ENCODE results near the gene SYNE1. TPM values are rescaled to one million over a fixed set of nuclear protein-coding genes. Genes with fewer than 3 reads are reported as not detected.

Gene SYNE1
- total RNA-seq, 1 donor from 2014 or later, result 17.4 TPM

DNA sequence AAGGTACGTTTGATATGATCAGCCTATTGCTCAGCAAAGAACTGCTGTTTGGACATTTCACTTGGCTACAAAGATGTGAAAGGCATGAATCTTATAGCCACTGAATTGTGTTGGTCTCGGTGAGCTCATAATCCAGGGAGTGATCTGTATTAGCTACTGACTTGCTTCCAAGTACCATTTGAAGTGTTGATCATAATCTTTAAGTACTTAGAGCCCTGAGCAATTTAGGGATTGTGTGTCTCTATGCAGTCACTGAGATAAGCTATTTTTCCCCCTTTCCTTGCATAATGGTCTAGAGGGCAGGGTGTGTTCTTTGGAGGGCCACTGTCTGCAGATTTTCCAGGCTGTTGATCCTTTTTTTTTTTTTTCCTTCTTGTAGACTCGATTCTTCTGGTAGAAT lies 436.0 kb downstream of the SYNE1 start:
- TF ChIP-seq, protein P1, sequence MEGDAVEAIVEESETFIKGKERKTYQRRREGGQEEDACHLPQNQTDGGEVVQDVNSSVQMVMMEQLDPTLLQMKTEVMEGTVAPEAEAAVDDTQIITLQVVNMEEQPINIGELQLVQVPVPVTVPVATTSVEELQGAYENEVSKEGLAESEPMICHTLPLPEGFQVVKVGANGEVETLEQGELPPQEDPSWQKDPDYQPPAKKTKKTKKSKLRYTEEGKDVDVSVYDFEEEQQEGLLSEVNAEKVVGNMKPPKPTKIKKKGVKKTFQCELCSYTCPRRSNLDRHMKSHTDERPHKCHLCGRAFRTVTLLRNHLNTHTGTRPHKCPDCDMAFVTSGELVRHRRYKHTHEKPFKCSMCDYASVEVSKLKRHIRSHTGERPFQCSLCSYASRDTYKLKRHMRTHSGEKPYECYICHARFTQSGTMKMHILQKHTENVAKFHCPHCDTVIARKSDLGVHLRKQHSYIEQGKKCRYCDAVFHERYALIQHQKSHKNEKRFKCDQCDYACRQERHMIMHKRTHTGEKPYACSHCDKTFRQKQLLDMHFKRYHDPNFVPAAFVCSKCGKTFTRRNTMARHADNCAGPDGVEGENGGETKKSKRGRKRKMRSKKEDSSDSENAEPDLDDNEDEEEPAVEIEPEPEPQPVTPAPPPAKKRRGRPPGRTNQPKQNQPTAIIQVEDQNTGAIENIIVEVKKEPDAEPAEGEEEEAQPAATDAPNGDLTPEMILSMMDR (conservative IDR thresholded peaks at IDR 0.05; ENCODE audit: low read depth, low read length), result no peak
- no peak for DNase-seq (ENCODE audit: low read depth)
- no peak overlapping the region for H3K4me3 ChIP-seq (ENCODE audit: low read depth, low read length)

DNA sequence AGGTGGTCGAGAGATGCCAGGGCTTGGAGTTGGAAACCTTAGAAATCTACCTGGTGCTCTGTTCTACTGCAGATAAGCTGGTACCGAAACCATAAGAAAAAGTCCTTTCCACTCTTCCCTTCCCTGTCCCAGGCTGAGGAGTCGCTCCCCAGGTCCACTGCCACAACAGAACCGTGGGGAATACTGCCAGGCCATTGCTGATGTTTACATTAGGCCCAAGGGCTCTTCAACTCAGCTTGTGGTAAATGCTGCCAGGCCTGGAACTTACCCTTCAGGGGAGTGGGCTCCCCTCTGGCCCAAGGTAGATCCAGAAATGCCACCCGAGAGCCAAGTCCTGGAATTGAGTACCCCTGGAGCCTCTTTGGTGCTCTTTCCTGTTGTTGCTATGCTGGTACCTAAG lies 441.3 kb downstream of the SYNE1 start:
- DNase-seq (ENCODE audit: low read depth), result no peak
- H3K4me3 ChIP-seq (ENCODE audit: low read depth, low read length), result no peak overlapping the region
- TF ChIP-seq, protein P1 (conservative IDR thresholded peaks at IDR 0.05; ENCODE audit: low read depth, low read length), result no peak

DNA sequence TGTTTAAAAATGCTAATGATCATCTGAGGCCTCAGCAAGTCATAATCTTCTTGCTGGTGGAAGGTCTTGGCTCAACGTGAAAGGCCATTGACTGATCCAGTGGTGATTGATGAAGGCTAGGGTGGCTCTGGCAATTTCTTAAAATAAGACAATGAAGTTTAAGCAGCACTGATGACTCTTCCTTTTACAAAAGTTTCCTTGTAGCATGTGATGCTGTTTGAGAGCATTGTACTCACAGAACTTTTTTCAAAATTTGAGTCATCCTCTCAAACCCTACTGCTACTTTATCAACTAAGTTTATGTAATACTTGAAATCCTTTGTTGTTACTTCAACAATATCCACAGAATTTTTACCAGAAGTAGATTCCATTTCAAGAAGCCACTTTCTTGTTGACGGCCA lies 447.4 kb downstream of the SYNE1 start:
- H3K4me3 ChIP-seq (ENCODE audit: low read depth, low read length), result no peak overlapping the region
- TF ChIP-seq, protein P1 (conservative IDR thresholded peaks at IDR 0.05; ENCODE audit: low read depth, low read length), result no peak
- DNase-seq (ENCODE audit: low read depth), result no peak

DNA sequence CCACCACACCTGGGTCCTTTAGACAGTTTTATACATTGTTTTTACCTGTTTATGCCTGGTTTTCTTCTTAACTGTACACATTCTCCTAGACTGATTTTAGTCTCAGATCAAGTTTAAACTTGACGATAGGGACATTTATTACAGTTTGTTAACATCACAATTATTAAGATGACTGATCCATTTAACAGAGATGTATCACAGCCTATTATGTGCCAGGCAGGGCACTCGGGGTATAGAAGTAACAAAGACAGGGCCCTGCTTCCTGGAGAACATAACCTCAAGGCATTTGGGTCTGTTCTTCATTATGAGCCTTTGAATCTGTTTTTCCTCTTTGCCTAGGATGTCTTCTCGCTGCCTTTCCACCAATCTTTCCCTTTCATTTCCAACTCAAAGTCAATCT lies 449.2 kb downstream of the SYNE1 start:
- H3K4me3 ChIP-seq (ENCODE audit: low read depth, low read length), result no peak overlapping the region
- no peak for DNase-seq (ENCODE audit: low read depth)
- TF ChIP-seq, protein P1 (conservative IDR thresholded peaks at IDR 0.05; ENCODE audit: low read depth, low read length), result no peak

DNA sequence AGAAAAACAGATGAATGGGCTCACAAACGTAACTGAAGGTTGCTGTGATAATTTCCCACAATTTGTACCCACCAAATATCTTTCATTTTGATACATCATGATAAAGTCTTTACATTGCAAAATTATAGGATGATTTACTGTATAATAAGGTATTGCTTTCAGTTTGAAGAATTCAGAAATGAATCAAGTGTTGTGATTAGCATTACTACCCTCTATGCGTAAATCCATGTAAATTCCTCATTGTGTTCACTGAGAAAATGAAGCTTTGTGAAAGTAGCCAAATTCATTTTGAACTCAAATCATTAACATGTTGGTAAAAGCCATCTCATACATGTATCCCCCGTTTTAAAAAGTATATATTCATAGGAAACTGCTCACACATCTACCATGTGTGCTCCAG lies 450.3 kb downstream of the SYNE1 start:
- TF ChIP-seq, protein P1 (conservative IDR thresholded peaks at IDR 0.05; ENCODE audit: low read depth, low read length), result no peak
- H3K4me3 ChIP-seq (ENCODE audit: low read depth, low read length), result no peak overlapping the region
- no peak for DNase-seq (ENCODE audit: low read depth)

DNA sequence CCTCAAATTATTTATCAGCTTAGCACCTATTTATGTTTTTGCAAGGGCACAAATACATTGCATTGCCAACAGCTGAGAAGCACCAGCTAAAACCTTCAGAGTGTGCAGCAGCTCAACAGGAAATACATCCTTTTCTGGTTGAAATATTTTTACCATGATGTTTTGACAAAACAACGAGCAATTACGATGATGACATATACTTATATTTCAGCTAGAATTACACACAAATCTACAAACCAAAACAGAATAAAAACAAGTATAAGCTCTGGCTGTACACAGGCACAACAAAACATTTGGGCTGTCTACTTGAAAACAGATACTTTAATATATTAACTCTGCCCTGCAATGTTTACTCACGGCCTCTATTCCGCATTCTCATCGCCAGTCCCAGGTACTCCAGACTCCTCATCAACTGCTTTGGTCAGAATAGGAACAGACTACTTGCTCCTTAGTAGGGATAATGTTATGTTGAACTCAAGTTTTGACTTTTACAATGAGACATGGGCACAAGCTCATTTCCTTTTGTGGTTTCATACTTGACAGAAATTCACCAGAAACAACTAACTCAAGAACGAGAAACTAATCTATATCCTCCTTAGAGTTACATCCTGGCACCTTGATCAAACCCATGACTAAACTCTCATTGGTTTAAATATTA lies 452.1 kb downstream of the SYNE1 start:
- TF ChIP-seq, protein P1 (conservative IDR thresholded peaks at IDR 0.05; ENCODE audit: low read depth, low read length), result no peak
- DNase-seq (ENCODE audit: low read depth), result no peak
- H3K4me3 ChIP-seq (ENCODE audit: low read depth, low read length), result no peak overlapping the region

DNA sequence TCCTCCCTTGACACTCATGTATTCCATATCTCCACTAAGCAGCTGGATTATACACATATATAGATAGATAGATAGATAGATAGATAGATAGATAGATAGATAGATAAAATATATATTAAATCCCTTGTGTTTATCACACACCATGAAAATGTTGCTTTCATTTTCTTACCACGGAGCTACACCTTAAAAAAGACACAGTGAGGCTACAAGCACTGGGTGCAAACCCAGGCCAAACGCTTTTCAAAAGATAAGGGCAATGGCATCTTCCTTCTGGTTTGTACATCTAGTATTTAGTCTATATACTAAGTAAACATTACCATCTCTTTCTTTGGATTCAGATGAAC lies 452.6 kb downstream of the SYNE1 start:
- TF ChIP-seq, protein P1 (conservative IDR thresholded peaks at IDR 0.05; ENCODE audit: low read depth, low read length), result no peak
- no peak overlapping the region for H3K4me3 ChIP-seq (ENCODE audit: low read depth, low read length)
- DNase-seq (ENCODE audit: low read depth), result no peak

Measured in epithelial cell of proximal tubule (primary cell).